GM13976 (cell line): ENCODE measurements around the gene KCTD10.

ENCODE experiments used
- DNase-seq: peaks from one replicate; pipeline ENCODE4 v3.0.0; 2012; ENCODE audit warnings: low spot score
- in situ Hi-C: fragments of 300-500 bp; cut with MboI; formaldehyde crosslinking; loops from one replicate; pipeline ENCODE4 v1.12.0; 2022; ENCODE audit warnings: low sequenced_read_pairs, mixed read lengths, inconsistent platforms; ENCODE audit not compliant: unreplicated experiment
- TF ChIP-seq, protein P1 (sequence below): IDR thresholded peaks from 2 replicates; pipeline ENCODE4 v1.5.1; 2012; ENCODE audit warnings: borderline replicate concordance, mild to moderate bottlenecking; ENCODE audit not compliant: insufficient read depth; ENCODE audit errors: extremely low read depth, missing control alignments, control extremely low read depth

KCTD10 gene

DNA sequence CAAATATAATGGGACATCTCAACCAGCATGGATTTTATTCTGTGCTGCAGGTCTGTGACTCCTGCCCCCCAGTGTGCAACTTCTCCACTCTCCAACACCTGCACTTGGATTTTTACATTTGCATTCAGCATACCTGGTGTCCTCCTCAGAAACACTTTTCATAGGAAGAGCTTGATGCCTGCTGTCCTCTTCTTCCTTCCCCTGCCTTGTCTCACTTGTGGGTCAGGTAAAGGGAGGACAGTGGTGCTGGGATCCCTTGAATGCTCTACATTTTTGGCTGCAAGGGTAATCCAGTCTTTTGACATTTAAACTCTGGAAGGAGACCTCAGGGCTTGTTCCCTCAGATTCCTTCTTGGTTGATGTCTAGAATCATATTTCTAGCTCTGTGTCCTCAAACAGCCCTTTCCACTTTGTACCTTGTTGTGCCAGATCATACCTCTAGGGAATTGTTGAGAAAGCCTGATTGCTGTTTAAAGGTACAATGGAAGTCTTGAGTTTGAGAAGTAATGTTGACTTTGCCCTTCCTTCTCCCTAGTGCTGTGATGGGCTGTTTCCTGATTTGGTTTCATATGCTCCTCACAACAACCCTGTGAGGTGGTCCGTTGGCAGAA, 13.0 kb upstream of the KCTD10 start:
- TF ChIP-seq, protein P1, sequence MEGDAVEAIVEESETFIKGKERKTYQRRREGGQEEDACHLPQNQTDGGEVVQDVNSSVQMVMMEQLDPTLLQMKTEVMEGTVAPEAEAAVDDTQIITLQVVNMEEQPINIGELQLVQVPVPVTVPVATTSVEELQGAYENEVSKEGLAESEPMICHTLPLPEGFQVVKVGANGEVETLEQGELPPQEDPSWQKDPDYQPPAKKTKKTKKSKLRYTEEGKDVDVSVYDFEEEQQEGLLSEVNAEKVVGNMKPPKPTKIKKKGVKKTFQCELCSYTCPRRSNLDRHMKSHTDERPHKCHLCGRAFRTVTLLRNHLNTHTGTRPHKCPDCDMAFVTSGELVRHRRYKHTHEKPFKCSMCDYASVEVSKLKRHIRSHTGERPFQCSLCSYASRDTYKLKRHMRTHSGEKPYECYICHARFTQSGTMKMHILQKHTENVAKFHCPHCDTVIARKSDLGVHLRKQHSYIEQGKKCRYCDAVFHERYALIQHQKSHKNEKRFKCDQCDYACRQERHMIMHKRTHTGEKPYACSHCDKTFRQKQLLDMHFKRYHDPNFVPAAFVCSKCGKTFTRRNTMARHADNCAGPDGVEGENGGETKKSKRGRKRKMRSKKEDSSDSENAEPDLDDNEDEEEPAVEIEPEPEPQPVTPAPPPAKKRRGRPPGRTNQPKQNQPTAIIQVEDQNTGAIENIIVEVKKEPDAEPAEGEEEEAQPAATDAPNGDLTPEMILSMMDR, result no peak
- no peak for DNase-seq
- in situ Hi-C loops, result no loop called here

DNA sequence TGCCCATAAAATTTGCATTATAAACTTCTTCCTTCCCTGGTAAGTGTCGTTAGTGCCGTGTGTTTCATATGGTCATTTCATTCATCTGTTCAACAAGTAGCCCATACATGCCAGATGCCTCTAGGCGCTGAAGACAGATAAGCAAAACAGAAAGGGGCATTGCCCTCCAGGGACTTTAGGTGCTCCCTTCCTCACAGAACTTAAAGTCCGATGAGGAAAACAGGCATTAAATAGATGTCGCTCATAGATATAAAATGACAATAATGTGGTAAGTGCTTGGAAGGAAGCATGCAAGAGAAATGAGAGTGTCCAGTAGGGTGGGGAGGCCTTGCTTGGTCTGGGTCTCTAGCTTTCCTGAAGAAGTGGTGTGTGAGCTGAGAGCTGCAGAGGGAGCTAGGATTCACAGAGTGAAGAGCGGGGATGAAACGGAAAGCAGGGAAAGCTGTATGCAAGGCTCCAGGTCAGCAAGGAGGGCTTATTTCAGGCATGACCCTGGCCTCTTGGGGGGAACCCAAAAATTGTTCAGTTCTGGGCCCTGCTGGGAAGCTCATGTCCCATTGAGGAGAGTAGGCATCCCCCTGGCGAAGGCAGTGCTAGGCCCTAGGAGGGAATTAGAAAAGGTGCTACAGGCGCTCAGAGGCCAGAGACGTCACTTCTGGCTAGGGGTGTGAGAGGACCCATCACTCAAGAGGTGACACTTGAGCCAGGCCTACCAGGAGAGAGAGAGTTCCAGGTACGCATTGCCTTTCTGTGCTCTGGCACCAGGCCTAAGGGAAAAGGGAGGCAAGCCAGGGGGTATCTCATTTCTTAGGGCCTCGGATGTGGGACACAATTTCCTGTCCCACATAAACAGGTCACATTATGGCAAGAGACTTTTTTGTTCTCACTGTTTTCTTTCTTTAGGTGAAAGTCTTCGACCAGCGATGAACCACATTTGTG, 12.2 kb upstream of the KCTD10 start:
- TF ChIP-seq, protein P1, result no peak
- in situ Hi-C loops, result no loop called here
- DNase-seq, result no peak

DNA sequence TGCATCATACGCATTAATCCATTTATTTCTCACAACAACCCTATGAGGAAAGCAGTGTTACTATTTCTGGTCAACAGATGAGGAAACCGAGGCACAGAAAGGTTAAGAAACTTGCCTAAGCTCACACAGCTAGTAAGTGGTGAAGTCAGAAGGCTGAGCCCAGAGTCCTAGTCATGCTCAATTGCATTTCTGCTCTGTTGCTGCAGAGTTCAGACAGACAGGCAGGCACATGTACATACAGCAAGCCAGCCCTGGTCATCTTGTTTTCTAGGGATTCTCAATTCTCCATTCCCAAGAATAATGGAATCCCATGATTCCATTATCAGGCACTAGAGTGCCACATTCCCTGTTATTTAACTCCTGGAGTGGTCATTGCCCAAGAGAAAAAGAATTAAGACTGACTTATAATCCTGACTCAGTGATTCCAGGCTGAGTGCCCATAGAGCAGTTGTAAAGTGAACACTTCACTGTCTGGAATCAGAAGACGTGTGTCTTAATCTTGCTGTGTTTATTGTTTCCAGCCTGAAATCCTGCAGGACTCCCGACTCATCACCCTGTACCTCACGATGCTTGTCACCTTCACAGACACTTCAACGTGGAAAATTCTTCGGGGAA, 11.1 kb upstream of the KCTD10 start:
- in situ Hi-C loops, result no loop called here
- TF ChIP-seq, protein P1, result no peak
- no peak for DNase-seq

DNA sequence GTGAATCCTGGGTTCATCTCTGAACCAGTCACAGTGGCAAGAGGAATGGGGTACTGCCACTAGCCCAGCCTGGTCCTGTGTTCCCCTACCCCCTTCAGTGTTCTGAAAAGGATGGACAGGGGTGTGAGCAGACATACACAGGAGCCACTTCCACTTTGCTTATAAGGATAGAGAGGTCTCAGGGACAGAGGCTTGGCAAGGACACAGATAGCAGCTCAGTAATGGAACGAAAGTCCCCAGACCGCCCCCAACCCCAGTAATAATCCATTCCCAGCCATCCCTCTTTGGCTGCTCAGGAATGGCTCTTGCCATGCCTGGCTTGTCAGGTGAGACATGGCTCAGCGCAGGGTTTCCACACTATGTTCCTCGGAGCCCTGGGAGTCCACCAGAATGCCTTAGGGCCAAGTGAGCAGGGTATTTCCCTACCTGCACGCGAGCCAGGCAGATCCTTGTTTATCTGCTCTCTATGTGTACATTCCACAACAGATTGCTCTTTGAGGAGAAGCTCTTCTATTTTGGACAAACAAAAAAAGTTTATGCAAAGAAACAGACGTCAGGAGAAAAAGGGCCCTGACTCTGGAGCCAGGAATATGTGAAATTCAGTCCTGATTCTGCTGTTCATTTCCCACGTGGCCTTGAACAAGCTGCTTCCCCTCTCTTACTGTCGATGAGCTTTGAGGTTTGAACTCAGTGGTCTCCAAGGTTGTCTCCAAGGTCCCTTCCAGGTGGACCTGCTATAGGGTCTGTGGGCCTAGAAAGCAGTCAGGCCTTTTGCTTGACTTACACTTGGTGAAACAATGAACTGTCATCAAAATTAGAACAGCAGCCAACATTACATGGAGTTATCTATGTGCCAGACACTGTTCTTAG, 10.3 kb upstream of the KCTD10 start:
- TF ChIP-seq, protein P1, result no peak
- in situ Hi-C loops, result no loop called here
- DNase-seq, result no peak

DNA sequence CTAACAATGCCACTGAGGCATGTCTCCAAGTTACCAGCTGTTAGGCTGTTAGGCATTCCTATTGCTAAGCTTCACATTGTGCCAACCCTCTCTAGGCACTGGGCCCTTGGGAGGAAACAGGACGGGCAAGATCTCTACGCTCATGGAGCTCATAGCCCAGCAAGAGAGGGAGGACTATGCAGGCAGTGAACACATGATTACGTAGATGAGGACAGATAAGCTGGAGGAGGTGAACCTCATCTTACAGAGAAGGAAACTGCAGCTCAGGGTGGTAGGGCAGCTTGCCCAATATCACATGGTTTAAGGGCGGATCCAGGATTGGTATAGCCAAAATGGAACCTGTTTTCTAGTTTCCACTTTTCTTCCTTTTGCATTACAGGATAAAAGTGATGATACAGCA, 8.1 kb upstream of the KCTD10 start:
- no peak for DNase-seq
- in situ Hi-C loops, result no loop called here
- TF ChIP-seq, protein P1, result no peak

GRCh38 chr12:109483346-109483745, 6.2 kb upstream of the KCTD10 start:
- TF ChIP-seq, protein P1, result no peak
- DNase-seq, result no peak

More at GRCh38 chr12:109483346-109483745, 6.2 kb upstream of the KCTD10 start:
- in situ Hi-C loops, result no loop called here
